Activated T-cell treated with anti-CD3 and anti-CD28 coated beads, Interleukin-2, amount 50 U/mL, for 1 hour (primary cell): ENCODE data around the gene CROT.

Experiments used
- DNase-seq: peaks from one replicate; pipeline ENCODE4 v3.0.0-alpha.2; 2020

Gene CROT

DNA sequence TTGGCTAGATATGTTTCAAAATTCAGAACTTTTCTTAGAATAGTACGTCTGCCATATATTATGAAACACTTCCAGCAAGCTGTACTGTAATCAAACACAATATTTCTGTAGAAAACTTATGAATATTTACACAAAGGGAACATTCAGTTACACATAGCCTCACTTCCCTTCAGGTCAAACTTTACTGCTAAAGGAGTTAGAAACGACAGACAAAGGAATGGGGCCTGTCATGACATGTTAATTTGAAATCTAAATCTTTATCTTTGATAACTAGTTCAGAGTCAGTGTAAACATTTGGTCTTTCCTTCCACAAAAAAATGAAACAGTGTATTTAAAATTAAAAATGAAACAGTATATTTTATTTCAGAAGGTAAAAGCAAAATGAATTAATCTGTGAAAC is 1.0 kb upstream of the CROT start:
- DNase-seq, result no peak

DNA sequence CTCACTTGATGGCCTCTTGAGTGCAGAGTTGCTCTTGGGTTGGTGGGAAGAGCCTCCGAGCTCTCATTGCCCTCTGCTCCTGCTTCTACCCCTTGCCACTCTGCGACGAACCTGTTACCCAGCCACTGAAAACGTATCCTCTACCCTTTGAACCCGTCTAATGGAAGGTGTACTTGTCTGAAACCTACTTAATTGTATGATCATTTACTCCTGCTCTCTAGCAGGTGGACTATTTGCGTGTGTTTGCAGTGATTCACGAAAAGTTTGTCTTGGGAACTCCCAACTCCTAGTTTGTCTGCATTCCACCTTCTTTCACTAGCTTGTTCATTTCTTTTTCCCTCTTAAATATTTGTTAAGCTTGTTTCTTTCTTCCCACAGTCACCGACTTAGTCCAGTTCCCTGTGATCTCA is 503 bp downstream of the CROT start:
- no peak for DNase-seq

DNA sequence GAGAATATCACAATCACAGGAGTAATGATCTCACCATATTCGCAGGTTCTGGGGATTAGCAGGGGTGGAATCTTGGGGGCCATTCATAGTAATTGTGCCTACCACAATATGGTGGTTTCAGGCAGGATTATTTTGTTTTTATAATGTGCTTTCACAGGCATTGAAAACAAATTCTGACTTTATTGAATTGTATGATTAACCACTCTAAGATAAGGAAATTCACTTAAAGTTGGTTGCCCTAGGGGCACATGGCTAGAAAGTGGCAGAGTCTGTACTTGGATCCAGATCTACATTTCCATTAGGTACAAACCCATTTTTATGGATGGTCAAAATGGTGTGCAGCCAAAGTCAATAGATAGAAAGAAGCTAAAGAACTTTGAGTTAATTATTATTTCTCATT is 1.7 kb downstream of the CROT start:
- DNase-seq, result no peak

- DNase-seq, result no peak
Observed at GRCh38 chr7:87347664-87348063, 2.2 kb downstream of the CROT start.

DNA sequence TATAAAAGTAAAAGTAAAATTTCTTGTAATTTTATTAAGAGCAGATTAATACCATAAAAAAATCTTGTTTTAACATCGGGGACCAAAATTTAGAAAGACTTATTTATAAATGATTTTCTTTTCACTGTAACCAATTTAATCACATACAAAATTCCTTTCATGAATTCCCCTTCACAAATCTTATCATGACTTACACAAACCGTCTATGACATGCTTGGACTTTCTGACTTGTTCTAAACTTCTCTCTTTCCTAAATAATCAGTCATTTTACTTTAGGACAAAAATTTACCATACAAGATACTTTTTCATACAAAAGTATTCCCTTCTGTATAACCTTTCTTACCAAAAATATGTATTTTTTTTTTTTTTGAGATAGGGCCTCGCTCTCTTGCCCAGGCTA is 9.3 kb downstream of the CROT start:
- DNase-seq, result no peak

DNA sequence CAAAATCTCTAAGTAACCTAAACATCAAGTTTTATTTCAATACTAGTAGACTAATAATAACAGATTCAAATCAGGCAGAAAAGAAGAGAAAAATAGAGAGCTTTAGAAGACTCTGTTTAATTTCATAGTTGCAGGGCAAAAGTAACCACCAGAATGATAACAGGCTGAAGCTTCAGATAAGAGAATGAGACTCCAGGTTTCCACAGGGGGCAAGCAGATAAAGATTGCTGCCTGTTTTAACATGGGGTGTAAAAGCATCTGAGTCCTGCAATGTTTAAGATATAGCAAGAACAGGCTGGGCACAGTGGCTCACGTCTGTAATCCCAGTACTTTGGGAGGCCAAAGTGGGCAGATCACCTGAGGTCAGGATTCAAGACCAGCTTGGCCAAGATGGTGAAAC is 11.0 kb downstream of the CROT start:
- DNase-seq, result no peak

- DNase-seq, result no peak
Observed at GRCh38 chr7:87359366-87359765, 13.9 kb downstream of the CROT start.

DNA sequence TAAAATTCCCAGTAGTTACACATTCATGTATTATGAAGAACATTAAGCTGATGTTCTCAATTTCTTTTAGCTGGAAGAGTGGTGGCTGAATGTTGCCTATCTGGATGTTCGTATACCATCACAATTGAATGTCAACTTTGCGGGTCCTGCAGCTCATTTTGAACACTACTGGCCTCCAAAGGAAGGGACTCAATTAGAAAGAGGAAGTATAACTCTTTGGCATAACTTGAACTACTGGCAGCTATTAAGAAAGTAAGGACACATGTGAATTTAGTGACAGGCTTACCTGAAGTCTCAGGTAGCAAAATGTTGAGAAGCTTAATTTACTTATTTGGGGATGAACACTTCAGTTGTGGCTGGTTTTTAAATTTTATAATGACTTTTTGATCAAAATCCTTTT is 15.9 kb downstream of the CROT start:
- no peak for DNase-seq

GRCh38 chr7:87363342-87363741 is 17.9 kb downstream of the CROT start:
- DNase-seq, result no peak

DNA sequence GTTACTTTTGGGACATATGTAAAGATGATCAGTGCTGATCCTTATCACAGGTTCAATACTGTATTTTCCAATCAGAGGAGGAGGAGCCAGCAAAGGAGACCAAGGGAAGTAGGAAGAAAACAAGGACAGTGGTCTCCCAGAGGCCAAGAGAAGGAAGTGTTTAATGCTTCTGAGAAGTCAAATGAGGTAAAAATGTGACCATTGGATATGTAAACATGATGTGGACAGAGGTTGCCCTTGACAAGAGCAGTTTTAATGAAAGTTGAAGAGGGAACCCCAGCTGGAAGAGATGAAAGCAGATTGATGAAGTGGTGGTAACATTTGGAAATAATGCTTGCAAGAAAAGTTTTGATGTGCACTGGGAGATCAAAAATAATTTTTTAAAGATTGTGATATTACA is 18.8 kb downstream of the CROT start:
- DNase-seq, result no peak

DNA sequence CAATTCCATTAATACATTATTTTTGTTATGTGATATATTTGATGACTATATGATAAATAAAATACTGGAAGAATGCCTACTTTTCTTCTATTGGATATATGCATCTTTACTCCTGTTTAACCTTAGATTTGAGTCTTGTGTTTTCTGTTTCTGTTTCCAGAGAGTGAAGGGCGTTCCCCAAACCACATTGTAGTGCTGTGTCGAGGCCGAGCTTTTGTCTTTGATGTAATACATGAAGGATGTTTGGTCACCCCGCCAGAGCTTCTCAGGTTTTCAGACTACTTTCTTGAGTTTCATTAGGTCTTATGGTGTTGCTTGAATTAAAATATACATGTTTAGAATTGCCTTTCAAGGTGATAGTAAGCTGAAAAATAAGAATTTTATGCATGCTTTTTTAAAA is 23.8 kb downstream of the CROT start:
- no peak for DNase-seq

DNA sequence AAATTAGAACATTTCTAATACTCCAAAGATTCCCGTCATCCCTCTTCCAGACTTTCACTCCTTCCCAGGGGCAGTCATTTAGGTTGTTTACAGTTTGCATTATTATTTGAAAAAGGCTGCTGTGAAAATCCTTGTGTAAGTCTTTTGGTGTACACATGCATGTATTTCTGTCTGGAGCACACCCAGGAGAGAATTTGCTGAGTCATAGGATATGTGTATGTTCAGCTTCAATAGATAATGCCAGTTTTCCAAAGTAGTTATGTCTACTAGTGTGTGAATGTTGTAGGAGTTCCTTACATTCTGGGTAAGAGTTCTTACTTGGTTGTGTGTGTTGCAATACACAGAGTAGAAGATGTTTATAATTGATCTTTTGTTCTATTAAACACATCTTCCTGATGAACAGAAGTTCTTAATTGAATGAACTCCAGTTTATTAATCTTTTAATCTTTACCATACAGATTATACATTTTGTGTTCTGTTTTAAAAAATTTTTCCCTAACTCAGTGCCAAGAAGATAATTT is 25.3 kb downstream of the CROT start:
- DNase-seq, result no peak

- no peak for DNase-seq
Observed at GRCh38 chr7:87375662-87376435, 30.4 kb downstream of the CROT start.

DNA sequence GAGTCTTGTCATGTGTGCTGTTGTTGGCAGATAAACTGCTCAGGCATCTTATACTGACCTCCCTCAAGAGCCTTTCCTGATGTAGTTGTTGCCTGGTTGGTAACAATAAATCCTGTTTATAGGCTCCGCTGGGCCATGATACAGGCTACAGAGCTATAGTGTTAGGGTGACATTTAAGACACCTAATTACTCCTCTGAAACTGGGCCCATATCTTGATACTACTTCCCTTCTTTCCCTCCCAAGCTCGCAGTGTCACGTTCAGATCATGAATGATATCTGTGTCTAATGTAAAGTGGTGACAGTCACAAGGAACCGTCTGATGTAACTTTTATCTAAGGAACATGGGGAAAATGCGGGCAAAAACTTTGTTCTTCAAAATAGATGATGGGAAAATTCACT is 35.4 kb downstream of the CROT start:
- no peak for DNase-seq

DNA sequence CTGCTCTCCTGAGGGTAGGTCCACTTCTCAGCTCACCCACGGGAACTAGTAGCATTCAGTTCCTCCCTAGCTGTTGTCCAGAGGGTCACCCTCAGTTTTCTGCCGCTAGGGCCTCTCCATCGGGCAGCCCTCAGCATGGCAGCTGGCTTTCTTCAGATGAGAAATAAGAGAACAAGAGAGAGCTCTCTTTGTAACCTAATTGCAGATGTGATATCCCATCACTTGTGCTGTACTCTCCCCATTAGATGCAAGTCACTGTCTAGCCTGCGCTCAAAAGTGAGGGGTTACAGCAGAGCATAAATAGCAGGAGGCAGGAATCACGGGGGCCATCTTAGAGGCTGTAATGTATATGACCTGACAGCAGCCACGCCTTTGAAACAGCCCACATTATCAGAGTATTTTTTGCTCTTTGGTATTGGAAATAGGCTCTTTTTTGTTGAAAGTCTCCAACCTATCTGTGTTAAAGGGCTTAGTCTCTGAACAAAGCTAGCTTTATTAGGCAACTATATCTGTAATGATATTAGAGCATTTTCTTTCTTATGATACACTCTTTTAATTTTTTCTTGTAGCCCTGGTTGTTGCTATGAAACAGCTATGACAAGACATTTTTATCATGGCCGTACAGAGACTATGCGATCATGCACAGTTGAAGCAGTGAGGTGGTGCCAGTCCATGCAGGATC is 45.7 kb downstream of the CROT start:
- no peak for DNase-seq

DNA sequence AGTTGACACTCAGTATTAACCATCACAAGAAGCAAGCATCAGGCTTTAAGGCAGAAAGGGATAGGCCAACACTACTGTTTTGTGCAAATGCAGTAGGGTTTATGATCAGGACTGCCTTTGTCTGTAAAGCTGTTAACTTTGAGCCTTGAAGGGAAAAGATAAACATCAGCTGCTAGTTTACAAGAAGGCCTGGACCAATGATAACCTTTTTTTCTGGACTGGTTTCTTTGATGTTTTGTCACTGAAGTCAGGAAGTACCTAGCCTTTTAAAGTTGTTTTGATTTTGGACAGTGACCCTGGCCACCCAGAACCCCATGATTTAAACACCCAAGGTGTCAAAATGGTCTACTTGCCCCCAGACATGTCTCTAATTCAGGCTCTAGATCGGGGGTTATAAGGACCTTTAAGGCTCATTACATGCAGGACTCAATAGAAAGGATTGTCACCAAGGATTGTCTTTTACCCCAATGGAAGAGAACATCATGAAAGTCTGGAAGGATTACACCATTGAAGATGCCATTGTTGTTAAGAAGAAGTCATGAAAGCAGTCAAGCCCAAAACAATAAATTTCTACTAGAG is 50.1 kb downstream of the CROT start:
- DNase-seq, result no peak

GRCh38 chr7:87398446-87398845 is 53.0 kb downstream of the CROT start:
- DNase-seq, result no peak

DNA sequence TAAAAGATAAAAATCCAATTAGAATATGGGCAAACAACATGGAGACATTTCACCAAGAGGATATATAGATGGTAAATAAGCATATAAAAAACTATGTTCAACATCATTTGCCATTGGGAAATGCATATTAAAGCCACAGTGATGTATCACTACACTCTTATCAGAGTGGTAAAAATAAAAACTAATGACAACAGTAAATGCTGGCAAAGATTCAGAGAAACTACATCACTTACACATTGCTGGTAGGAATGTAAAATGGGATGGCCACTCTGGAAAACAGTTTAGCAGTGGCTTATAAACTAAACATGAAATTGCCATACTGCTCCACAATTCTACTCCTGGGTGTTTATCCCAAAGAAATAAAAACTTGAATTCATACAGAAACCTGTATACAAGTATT is 59.2 kb downstream of the CROT start:
- DNase-seq, result no peak

- no peak for DNase-seq
Observed at GRCh38 chr7:87411186-87411585, 65.7 kb downstream of the CROT start.

- no peak for DNase-seq
Observed at GRCh38 chr7:87413029-87413428, 67.6 kb downstream of the CROT start.

GRCh38 chr7:87413951-87414793 is 68.7 kb downstream of the CROT start:
- no peak for DNase-seq

GRCh38 chr7:87414794-87415188 is 69.3 kb downstream of the CROT start:
- DNase-seq, result no peak
